HepG2 (cell line): Measurements from ENCODE around the gene LHX3.

Experiments used
- ATF1 ChIP-seq: IDR thresholded peaks from 2 replicates; pipeline ENCODE4 v1.6.1; 2016; ENCODE audit warnings: mild to moderate bottlenecking, control low read depth
- BHLHE40 ChIP-seq: IDR thresholded peaks from 2 replicates; pipeline ENCODE4 v1.6.1; 2011; ENCODE audit warnings: low read length, improper control_type of control experiment
- IRF1 ChIP-seq: sonication (generic); formaldehyde crosslinking; IDR thresholded peaks from 2 replicates; pipeline ENCODE4 v1.4.0; 2020; ENCODE audit warnings: low read depth, mild to moderate bottlenecking, missing genetic modification reagents
- POLR2AphosphoS5 ChIP-seq: IDR thresholded peaks from 2 replicates; pipeline ENCODE4 v1.6.1; 2012; ENCODE audit warnings: low read depth, low read length
- PRDM10 ChIP-seq: sonication (generic); formaldehyde crosslinking; IDR thresholded peaks from 2 replicates; pipeline ENCODE4 v1.4.0; 2020; ENCODE audit warnings: low read depth, missing genetic modification reagents
- RFX3 ChIP-seq: IDR thresholded peaks from 2 replicates; pipeline ENCODE4 v1.6.1; 2016; ENCODE audit warnings: missing biosample characterization, missing genetic modification reagents
- SP140L ChIP-seq: sonication (generic); formaldehyde crosslinking; IDR thresholded peaks from 2 replicates; pipeline ENCODE4 v1.4.0; 2020; ENCODE audit warnings: missing genetic modification reagents, borderline replicate concordance
- ZNF274 ChIP-seq: sonication (generic); formaldehyde crosslinking; IDR thresholded peaks from 2 replicates; pipeline ENCODE4 v1.5.1; 2020; ENCODE audit warnings: mild to moderate bottlenecking, missing genetic modification reagents

- no peak for TF ChIP-seq IRF1 (CRISPR knock-in tag)
- no peak for TF ChIP-seq SP140L (CRISPR knock-in tag)
- no peak for TF ChIP-seq RFX3 (CRISPR knock-in tag)
- no peak for TF ChIP-seq ZNF274 (CRISPR knock-in tag)
- TF ChIP-seq POLR2AphosphoS5, result no peak
- no peak for TF ChIP-seq BHLHE40
- no peak for TF ChIP-seq ATF1
- TF ChIP-seq PRDM10, result no peak
Measured at GRCh38 chr9:136148766-136149165, 56.2 kb downstream of the LHX3 start.
